Measurements from ENCODE around the gene KLHL17.

Gene KLHL17

GRCh38 chr1:923131-923990 lies 37.0 kb upstream of the KLHL17 start, which contains the start of gene SAMD11:
TSS of gene SAMD11 (plus strand) at chr1:923923. CDS start at chr1:924432, 509 bp downstream.
- peak; percentile 21 for DNase-seq (ENCODE audit: low read depth)

GRCh38 chr1:923991-924655 lies 36.3 kb upstream of the KLHL17 start:
- no peak for DNase-seq (ENCODE audit: low read depth)

GRCh38 chr1:924656-925560 lies 35.5 kb upstream of the KLHL17 start:
- DNase-seq (ENCODE audit: low read depth) = no peak

GRCh38 chr1:925561-926421 lies 34.6 kb upstream of the KLHL17 start:
- no peak for DNase-seq (ENCODE audit: low read depth)

GRCh38 chr1:927234-927633 lies 33.1 kb upstream of the KLHL17 start:
- no peak for DNase-seq (ENCODE audit: low read depth)

GRCh38 chr1:927748-928147 lies 32.6 kb upstream of the KLHL17 start:
- DNase-seq (ENCODE audit: low read depth) = no peak

GRCh38 chr1:928825-929661 lies 31.3 kb upstream of the KLHL17 start:
- DNase-seq (ENCODE audit: low read depth) = no peak

- no peak for DNase-seq (ENCODE audit: low read depth)
These were observed 30.4 kb upstream of the KLHL17 start for GRCh38 chr1:929712-930632.

GRCh38 chr1:930633-931138 lies 29.7 kb upstream of the KLHL17 start:
- no peak for DNase-seq (ENCODE audit: low read depth)

- no peak for DNase-seq (ENCODE audit: low read depth)
These were observed 28.8 kb upstream of the KLHL17 start for GRCh38 chr1:931380-932172.

GRCh38 chr1:932173-932510 lies 28.2 kb upstream of the KLHL17 start:
- DNase-seq (ENCODE audit: low read depth) = no peak

GRCh38 chr1:932776-933602 lies 27.4 kb upstream of the KLHL17 start:
- DNase-seq (ENCODE audit: low read depth) = no peak

- no peak for DNase-seq (ENCODE audit: low read depth)
These were observed 26.8 kb upstream of the KLHL17 start for GRCh38 chr1:933603-933940.

GRCh38 chr1:934991-935750 lies 25.2 kb upstream of the KLHL17 start:
- no peak for DNase-seq (ENCODE audit: low read depth)

- no peak for DNase-seq (ENCODE audit: low read depth)
These were observed 24.6 kb upstream of the KLHL17 start for GRCh38 chr1:935751-936231.

- no peak for DNase-seq (ENCODE audit: low read depth)
These were observed 23.8 kb upstream of the KLHL17 start for GRCh38 chr1:936348-937264.

Measured in stimulated activated CD8-positive, alpha-beta memory T cell treated with anti-CD3 and anti-CD28 coated beads, Interleukin-7, amount 100 ng/mL, for 24 hours (primary cell).